Transverse colon (tissue), 4 donors: ENCODE results near the gene SNAPC1. TPM values are rescaled to one million over a fixed set of nuclear protein-coding genes. Genes with fewer than 3 reads are reported as not detected.

Source experiments
- DNase-seq: peaks from one replicate; pipeline ENCODE4 v3.0.0-alpha.2; 2019
- H3K27ac ChIP-seq, 4 donors: fragments of 200-600 bp; sonication (generic); 2 replicates each; pipeline ENCODE4 v1.5.1; 2016 to 2018; ENCODE audit warnings: inconsistent platforms in 4 of 4
- H3K27me3 ChIP-seq: fragments of 200-600 bp; sonication (generic); 2 replicates; pipeline ENCODE4 v1.5.1; 2017; ENCODE audit warnings: inconsistent platforms
- H3K36me3 ChIP-seq, 4 donors: fragments of 200-600 bp; sonication (generic); 2 replicates each; pipeline ENCODE4 v1.5.1; 2017 to 2019; ENCODE audit warnings: inconsistent platforms in 4 of 4
- H3K4me1 ChIP-seq, 4 donors: fragments of 200-600 bp; sonication (generic); 2 replicates each; pipeline ENCODE4 v1.5.1; 2017 to 2020; ENCODE audit warnings: inconsistent platforms in 4 of 4
- H3K4me3 ChIP-seq, 4 donors: fragments of 200-600 bp; sonication (generic); 1 replicate in 1 of 4; 2 replicates in 3 of 4; pipeline versions ENCODE4 v1.5.1 to v1.6.1; 2017 to 2019; ENCODE audit warnings: inconsistent platforms in 4 of 4
- H3K9me3 ChIP-seq, 2 donors: fragments of 200-600 bp; sonication (generic); 2 replicates each; pipeline ENCODE4 v1.5.1; 2017 to 2019; ENCODE audit warnings: inconsistent platforms in 2 of 2
- EP300 ChIP-seq: sonication (generic); formaldehyde crosslinking; IDR thresholded peaks from one replicate; pipeline ENCODE4 v1.6.1; 2017; ENCODE audit warnings: antibody characterized with exemption, low read depth
- POLR2A ChIP-seq: fragments of 450-650 bp; IDR thresholded peaks from one replicate; pipeline ENCODE4 v1.6.1; 2016; ENCODE audit warnings: antibody characterized with exemption, mild to moderate bottlenecking, moderate library complexity
- POLR2AphosphoS5 ChIP-seq, 3 donors: sonication (generic); formaldehyde crosslinking; IDR thresholded peaks; one replicate each; pipeline ENCODE4 v1.6.1; 2016; ENCODE audit warnings: antibody characterized with exemption in 3 of 3
- WGBS, 2 donors: methylation state at CpG; one replicate each; pipeline ENCODE4 v1.1.5; 2018; ENCODE audit warnings: low coverage in 1 of 2; 5-methylcytosine and 5-hydroxymethylcytosine counted together
- in situ Hi-C, 4 donors: fragments of 200-750 bp; cut with MboI; loops; one replicate each; pipeline versions ENCODE4 v1.15.0 to v1.15.1; 2017; ENCODE audit warnings: low sequenced_read_pairs in 3 of 4, low pct_ligation_motif_present in 1 of 4, low pct_unique_long_range_greater_than_20kb in 1 of 4
- intact Hi-C: fragments of 100-400 bp; cut with DNase I; formaldehyde crosslinking; loops from one replicate; pipeline ENCODE4 v1.15.1; 2023; ENCODE audit warnings: low total_unique reads
- total RNA-seq, 4 donors: library from RNA; depleted of rRNA; stranded (reverse); fragments of >200 nt; gene quantifications; one replicate each; pipeline ENCODE4 v1.1.0, GENCODE V29; 2016
- TF ChIP-seq, protein P1 (sequence below), 5 experiments: fragments of 200-600 bp in 3 of 5; fragments of 450-650 bp in 2 of 5; sonication (generic) in 3 of 5; IDR thresholded peaks; 1 replicate in 2 of 5; 2 replicates in 3 of 5; pipeline ENCODE4 v1.5.1; 2016 to 2017; ENCODE audit warnings: antibody characterized with exemption in 5 of 5, inconsistent platforms in 3 of 5, mild to moderate bottlenecking in 2 of 5, moderate library complexity in 1 of 5

SNAPC1 gene
- total RNA-seq, 4 donors from 2014 or later = 0.20 to 5.1 (median 3.8) TPM; not detected in 1

DNA sequence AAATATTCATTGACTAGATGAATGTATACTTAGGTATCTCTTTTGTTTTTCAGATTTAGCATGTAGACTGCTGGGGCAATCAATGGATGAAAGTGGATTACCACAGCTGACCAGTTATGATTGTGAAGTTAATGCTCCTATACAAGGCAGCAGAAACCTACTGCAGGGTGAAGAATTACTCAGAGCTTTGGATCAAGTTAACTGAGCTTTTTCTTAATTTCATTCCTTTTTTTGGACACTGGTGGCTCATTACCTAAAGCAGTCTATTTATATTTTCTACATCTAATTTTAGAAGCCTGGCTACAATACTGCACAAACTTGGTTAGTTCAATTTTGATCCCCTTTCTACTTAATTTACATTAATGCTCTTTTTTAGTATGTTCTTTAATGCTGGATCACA is 15.3 kb upstream of the SNAPC1 start:
- in situ Hi-C loops = loop anchor here (25.0 kb wide), 2 partner anchors 285 to 460 kb away; partner anchors contain the start of gene TMEM30B (in 2 of the 4)
- DNase-seq = no peak

DNA sequence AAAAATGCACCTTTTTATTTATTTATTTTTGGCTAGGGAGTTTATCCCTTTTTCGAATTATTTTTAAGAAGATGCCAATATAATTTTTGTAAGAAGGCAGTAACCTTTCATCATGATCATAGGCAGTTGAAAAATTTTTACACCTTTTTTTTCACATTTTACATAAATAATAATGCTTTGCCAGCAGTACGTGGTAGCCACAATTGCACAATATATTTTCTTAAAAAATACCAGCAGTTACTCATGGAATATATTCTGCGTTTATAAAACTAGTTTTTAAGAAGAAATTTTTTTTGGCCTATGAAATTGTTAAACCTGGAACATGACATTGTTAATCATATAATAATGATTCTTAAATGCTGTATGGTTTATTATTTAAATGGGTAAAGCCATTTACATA is 14.9 kb upstream of the SNAPC1 start:
- WGBS, 2 donors = 87 to 89% methylated on average over 3 of the region's 3 CpGs
- Histone ChIP-seq H3K27me3 (no peaks in the 10 kb centered on the region), H3K36me3 (peaks cover 0 to 31% (median 5%) of the 10 kb centered on the region in 4 donors), H3K27ac (no peak overlapping the region), H3K9me3 (no peaks in the 10 kb centered on the region), H3K4me1 (peaks cover 6 to 39% (median 23%) of the 10 kb centered on the region in 4 donors), H3K4me3 (no peak overlapping the region)
- DNase-seq = no peak
- in situ Hi-C loops (loop anchor here (25.0 kb wide), 2 partner anchors 285 to 460 kb away; partner anchors contain the start of gene TMEM30B (in 2 of the 4)), intact Hi-C loops (no loop called here)
- no peak for TF ChIP-seq POLR2A
- TF ChIP-seq, protein P1, sequence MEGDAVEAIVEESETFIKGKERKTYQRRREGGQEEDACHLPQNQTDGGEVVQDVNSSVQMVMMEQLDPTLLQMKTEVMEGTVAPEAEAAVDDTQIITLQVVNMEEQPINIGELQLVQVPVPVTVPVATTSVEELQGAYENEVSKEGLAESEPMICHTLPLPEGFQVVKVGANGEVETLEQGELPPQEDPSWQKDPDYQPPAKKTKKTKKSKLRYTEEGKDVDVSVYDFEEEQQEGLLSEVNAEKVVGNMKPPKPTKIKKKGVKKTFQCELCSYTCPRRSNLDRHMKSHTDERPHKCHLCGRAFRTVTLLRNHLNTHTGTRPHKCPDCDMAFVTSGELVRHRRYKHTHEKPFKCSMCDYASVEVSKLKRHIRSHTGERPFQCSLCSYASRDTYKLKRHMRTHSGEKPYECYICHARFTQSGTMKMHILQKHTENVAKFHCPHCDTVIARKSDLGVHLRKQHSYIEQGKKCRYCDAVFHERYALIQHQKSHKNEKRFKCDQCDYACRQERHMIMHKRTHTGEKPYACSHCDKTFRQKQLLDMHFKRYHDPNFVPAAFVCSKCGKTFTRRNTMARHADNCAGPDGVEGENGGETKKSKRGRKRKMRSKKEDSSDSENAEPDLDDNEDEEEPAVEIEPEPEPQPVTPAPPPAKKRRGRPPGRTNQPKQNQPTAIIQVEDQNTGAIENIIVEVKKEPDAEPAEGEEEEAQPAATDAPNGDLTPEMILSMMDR (IDR thresholded peaks at IDR 0.05) = no peak
- TF ChIP-seq EP300 = no peak
- TF ChIP-seq POLR2AphosphoS5 (IDR thresholded peaks at IDR 0.05) = no peak

More for the DNA sequence above, 15.3 kb upstream of the SNAPC1 start:
- Histone ChIP-seq H3K9me3 (no peaks in the 10 kb centered on the region), H3K4me1 (peaks cover 6 to 35% (median 21%) of the 10 kb centered on the region in 4 donors), H3K27ac (no peak overlapping the region), H3K36me3 (peaks cover 0 to 35% (median 7%) of the 10 kb centered on the region in 4 donors), H3K4me3 (no peak overlapping the region), H3K27me3 (no peaks in the 10 kb centered on the region)
- intact Hi-C loops = no loop called here
- TF ChIP-seq, protein P1 (IDR thresholded peaks at IDR 0.05) = no peak
- TF ChIP-seq POLR2A (no peak), EP300 (no peak), POLR2AphosphoS5 (IDR thresholded peaks at IDR 0.05) (no peak)

DNA sequence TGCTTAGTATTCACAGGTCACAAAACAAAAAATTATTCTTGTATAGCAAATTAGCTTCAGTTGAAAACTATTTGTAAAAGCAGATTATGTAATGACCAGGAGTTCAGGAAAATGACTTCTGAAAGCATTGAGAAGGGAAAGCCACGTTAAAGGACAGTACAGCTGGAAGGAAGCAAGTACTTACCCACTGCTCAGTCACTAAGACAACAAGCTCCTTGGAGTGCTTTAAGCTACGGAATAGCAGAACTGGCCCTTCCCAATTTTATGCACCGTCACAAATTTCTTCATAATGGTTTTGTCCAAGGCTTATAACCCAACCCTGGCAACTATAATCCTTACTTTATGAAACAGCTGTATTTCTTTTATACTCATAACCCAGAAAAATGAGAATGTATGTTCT is 13.0 kb upstream of the SNAPC1 start:
- no peak for DNase-seq
- Histone ChIP-seq H3K27ac (peak overlapping the region in 3 of 4 donors; percentile 84 to 91 (median 86)), H3K4me3 (peak overlapping the region in 1 of 4 donors; percentile 12), H3K9me3 (no peaks in the 10 kb centered on the region), H3K36me3 (peaks cover 0 to 29% (median 5%) of the 10 kb centered on the region in 4 donors), H3K27me3 (no peaks in the 10 kb centered on the region), H3K4me1 (peaks cover 6 to 44% (median 23%) of the 10 kb centered on the region in 4 donors)
- intact Hi-C loops (no loop called here), in situ Hi-C loops (loop anchor here (25.0 kb wide), 2 partner anchors 287 to 462 kb away; partner anchors contain the start of gene TMEM30B (in 2 of the 4))
- whole genome bisulfite sequencing, 2 donors = 48 to 68% methylated on average over 2 to 3 of the region's 3 CpGs
- TF ChIP-seq EP300 (no peak), POLR2A (no peak), POLR2AphosphoS5 (IDR thresholded peaks at IDR 0.05) (no peak)
- TF ChIP-seq, protein P1 (IDR thresholded peaks at IDR 0.05) = no peak

DNA sequence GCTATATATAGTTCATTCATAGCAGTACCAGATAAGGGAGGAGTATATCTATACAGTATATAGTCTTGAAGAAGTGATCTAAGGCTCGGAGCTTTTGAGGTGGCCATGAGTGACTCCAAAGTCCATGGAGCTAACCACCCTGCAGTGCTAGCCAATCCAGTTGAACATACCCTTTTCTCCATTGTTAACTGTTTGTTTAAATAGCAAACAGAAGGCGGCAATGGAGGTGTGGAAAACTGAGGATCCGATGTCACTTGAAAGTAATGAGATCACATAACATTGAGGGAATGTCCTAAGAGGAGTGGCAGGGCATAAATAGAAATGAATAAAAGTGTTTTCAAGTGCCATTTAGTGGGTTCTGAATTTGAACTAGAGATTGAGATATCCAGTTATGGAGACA is 12.4 kb upstream of the SNAPC1 start:
- WGBS, 2 donors = 51 to 80% methylated on average over 2 to 3 of the region's 3 CpGs
- in situ Hi-C loops = loop anchor here (25.0 kb wide), 2 partner anchors 288 to 463 kb away; partner anchors contain the start of gene TMEM30B (in 2 of the 4)
- Histone ChIP-seq H3K36me3 (peaks cover 0 to 24% (median 5%) of the 10 kb centered on the region in 4 donors), H3K9me3 (no peaks in the 10 kb centered on the region), H3K27ac (peak overlapping the region; percentile 84 to 91 (median 86)), H3K4me1 (peaks cover 6 to 44% (median 23%) of the 10 kb centered on the region in 4 donors), H3K4me3 (peak overlapping the region in 1 of 4 donors; percentile 70), H3K27me3 (no peaks in the 10 kb centered on the region)
- peak; percentile 44 for DNase-seq
- no peak for TF ChIP-seq EP300
- peak in 1 of 3 donors; percentile 10 for TF ChIP-seq POLR2AphosphoS5 (IDR thresholded peaks at IDR 0.05)
- peak; percentile 18 for TF ChIP-seq POLR2A
- TF ChIP-seq, protein P1 (IDR thresholded peaks at IDR 0.05) = no peak
- intact Hi-C loops = no loop called here
